ENCODE measurements around the gene TRIAP1. TPM values are rescaled to one million over a fixed set of nuclear protein-coding genes. Genes with fewer than 3 reads are reported as not detected.

Gene TRIAP1
- total RNA-seq, 1 experiment from 2014 or later: 23.9 TPM

GRCh38 chr12:120485961-120486881 lies 40.0 kb upstream of the TRIAP1 start:
- Histone ChIP-seq H3K27me3 (ENCODE audit: control insufficient read depth, insufficient read depth, low read length) (no peaks in the 10 kb centered on the region), H3K27ac (ENCODE audit: low read length) (no peak overlapping the region), H3K4me3 (ENCODE audit: low read depth in 2 of 2, low read length in 2 of 2) (no peak overlapping the region), H3K9me3 (ENCODE audit: control insufficient read depth, insufficient read depth, low read depth, low read length) (no peaks in the 10 kb centered on the region), H3K36me3 (ENCODE audit: control insufficient read depth, insufficient read depth, low read length) (no peaks in the 10 kb centered on the region), H3K4me1 (ENCODE audit: control insufficient read depth, insufficient read depth, low read length) (no peaks in the 10 kb centered on the region)
- DNase-seq (ENCODE audit: low read depth, low spot score): no peak
- no TSS peak for BruUV-seq (replicated peaks)
- CTCF ChIA-PET: interaction anchor here (0.7 kb wide), 1 partner anchor 49 kb away, joined by 4 read pairs; no protein-coding TSS in a partner anchor
- no peak for ATAC-seq
- POLR2A ChIA-PET: no interaction called here
- in situ Hi-C loops (cut with HindIII; ENCODE audit: low pct_unique_long_range_greater_than_20kb, low sequenced_read_pairs) (no loop called here), intact Hi-C loops (cut with micrococcal nuclease; ENCODE audit: unreplicated experiment) (no loop called here)
- TF ChIP-seq, protein P1, sequence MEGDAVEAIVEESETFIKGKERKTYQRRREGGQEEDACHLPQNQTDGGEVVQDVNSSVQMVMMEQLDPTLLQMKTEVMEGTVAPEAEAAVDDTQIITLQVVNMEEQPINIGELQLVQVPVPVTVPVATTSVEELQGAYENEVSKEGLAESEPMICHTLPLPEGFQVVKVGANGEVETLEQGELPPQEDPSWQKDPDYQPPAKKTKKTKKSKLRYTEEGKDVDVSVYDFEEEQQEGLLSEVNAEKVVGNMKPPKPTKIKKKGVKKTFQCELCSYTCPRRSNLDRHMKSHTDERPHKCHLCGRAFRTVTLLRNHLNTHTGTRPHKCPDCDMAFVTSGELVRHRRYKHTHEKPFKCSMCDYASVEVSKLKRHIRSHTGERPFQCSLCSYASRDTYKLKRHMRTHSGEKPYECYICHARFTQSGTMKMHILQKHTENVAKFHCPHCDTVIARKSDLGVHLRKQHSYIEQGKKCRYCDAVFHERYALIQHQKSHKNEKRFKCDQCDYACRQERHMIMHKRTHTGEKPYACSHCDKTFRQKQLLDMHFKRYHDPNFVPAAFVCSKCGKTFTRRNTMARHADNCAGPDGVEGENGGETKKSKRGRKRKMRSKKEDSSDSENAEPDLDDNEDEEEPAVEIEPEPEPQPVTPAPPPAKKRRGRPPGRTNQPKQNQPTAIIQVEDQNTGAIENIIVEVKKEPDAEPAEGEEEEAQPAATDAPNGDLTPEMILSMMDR (IDR thresholded peaks at IDR 0.05): no peak
- no peak for TF ChIP-seq TCF7L2 (IDR thresholded peaks at IDR 0.05; ENCODE audit: low read depth, low read length)
- no peak for TF ChIP-seq SIN3A (IDR thresholded peaks at IDR 0.05; ENCODE audit: borderline replicate concordance, insufficient read depth, low read depth, low read length)
- TF ChIP-seq, protein P2, sequence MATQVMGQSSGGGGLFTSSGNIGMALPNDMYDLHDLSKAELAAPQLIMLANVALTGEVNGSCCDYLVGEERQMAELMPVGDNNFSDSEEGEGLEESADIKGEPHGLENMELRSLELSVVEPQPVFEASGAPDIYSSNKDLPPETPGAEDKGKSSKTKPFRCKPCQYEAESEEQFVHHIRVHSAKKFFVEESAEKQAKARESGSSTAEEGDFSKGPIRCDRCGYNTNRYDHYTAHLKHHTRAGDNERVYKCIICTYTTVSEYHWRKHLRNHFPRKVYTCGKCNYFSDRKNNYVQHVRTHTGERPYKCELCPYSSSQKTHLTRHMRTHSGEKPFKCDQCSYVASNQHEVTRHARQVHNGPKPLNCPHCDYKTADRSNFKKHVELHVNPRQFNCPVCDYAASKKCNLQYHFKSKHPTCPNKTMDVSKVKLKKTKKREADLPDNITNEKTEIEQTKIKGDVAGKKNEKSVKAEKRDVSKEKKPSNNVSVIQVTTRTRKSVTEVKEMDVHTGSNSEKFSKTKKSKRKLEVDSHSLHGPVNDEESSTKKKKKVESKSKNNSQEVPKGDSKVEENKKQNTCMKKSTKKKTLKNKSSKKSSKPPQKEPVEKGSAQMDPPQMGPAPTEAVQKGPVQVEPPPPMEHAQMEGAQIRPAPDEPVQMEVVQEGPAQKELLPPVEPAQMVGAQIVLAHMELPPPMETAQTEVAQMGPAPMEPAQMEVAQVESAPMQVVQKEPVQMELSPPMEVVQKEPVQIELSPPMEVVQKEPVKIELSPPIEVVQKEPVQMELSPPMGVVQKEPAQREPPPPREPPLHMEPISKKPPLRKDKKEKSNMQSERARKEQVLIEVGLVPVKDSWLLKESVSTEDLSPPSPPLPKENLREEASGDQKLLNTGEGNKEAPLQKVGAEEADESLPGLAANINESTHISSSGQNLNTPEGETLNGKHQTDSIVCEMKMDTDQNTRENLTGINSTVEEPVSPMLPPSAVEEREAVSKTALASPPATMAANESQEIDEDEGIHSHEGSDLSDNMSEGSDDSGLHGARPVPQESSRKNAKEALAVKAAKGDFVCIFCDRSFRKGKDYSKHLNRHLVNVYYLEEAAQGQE (IDR thresholded peaks at IDR 0.05; ENCODE audit: insufficient read depth in 1 of 2, low read depth in 2 of 2, low read length in 1 of 2): no peak
- TF ChIP-seq POLR2AphosphoS5 (IDR thresholded peaks at IDR 0.05; ENCODE audit: low read depth, low read length): no peak

- POLR2A ChIA-PET: interaction anchor here (0.6 to 1.0 kb wide), 2 partner anchors 9 to 10 kb away, joined by 3 to 8 read pairs; no protein-coding TSS in a partner anchor
- CTCF ChIA-PET: interaction anchor here (0.6 kb wide), 1 partner anchor 113 kb away, joined by 7 read pairs; no protein-coding TSS in a partner anchor
These were observed 37.4 kb upstream of the TRIAP1 start for GRCh38 chr12:120483621-120484020.

More at GRCh38 chr12:120483621-120484020, 37.4 kb upstream of the TRIAP1 start:
- Histone ChIP-seq H3K27ac (ENCODE audit: low read length) (no peak overlapping the region), H3K36me3 (ENCODE audit: control insufficient read depth, insufficient read depth, low read length) (no peaks in the 10 kb centered on the region), H3K9me3 (ENCODE audit: control insufficient read depth, insufficient read depth, low read depth, low read length) (no peaks in the 10 kb centered on the region), H3K27me3 (ENCODE audit: control insufficient read depth, insufficient read depth, low read length) (no peaks in the 10 kb centered on the region), H3K4me1 (ENCODE audit: control insufficient read depth, insufficient read depth, low read length) (peaks cover 3% of the 10 kb centered on the region; the same call in 1 of the 2 replicates), H3K4me3 (ENCODE audit: low read depth in 2 of 2, low read length in 2 of 2) (no peak overlapping the region)
- in situ Hi-C loops (cut with HindIII; ENCODE audit: low pct_unique_long_range_greater_than_20kb, low sequenced_read_pairs): no loop called here
- TF ChIP-seq, protein P2 (IDR thresholded peaks at IDR 0.05; ENCODE audit: insufficient read depth in 1 of 2, low read depth in 2 of 2, low read length in 1 of 2): no peak
- TF ChIP-seq SIN3A (IDR thresholded peaks at IDR 0.05; ENCODE audit: borderline replicate concordance, insufficient read depth, low read depth, low read length): no peak
- TF ChIP-seq POLR2AphosphoS5 (IDR thresholded peaks at IDR 0.05; ENCODE audit: low read depth, low read length): no peak
- TF ChIP-seq TCF7L2 (IDR thresholded peaks at IDR 0.05; ENCODE audit: low read depth, low read length): no peak
- TF ChIP-seq, protein P1 (IDR thresholded peaks at IDR 0.05): no peak
- ATAC-seq: no peak
- DNase-seq (ENCODE audit: low read depth, low spot score): no peak
- no TSS peak for BruUV-seq (replicated peaks)
- intact Hi-C loops (cut with micrococcal nuclease; ENCODE audit: unreplicated experiment): no loop called here

Measured in Panc1 (cell line).